Omental fat pad (tissue), 4 donors: ENCODE measurements around the gene LEUTX. TPM values are rescaled to one million over a fixed set of nuclear protein-coding genes. Genes with fewer than 3 reads are reported as not detected.
"Not testable (repeated sequence)": the region's sequence is repeated elsewhere in the genome, so short reads cannot be mapped to it uniquely, and the experiment has no call there.

Source experiments
- ATAC-seq: fragments of 150-250 bp; one replicate; pipeline ENCODE4 v1.9.1; 2016; ENCODE audit warnings: mild to moderate bottlenecking, moderate library complexity; ENCODE audit not compliant: low FRiP score
- DNase-seq: peaks from one replicate; pipeline ENCODE4 v3.0.0-alpha.2; 2019; ENCODE audit warnings: low spot score
- total RNA-seq, 4 donors: library from RNA; depleted of rRNA; stranded (reverse); fragments of >200 nt; gene quantifications; one replicate each; pipeline ENCODE4 v1.1.0, GENCODE V29; 2016
- TF ChIP-seq, protein P1 (sequence below), 3 donors: fragments of 450-650 bp; IDR thresholded peaks; one replicate each; pipeline ENCODE4 v1.5.1; 2016 to 2017; ENCODE audit warnings: antibody characterized with exemption in 3 of 3, mild to moderate bottlenecking in 3 of 3, moderate library complexity in 2 of 3

LEUTX gene
- total RNA-seq, 4 donors from 2014 or later = not detected

- TF ChIP-seq, protein P1, sequence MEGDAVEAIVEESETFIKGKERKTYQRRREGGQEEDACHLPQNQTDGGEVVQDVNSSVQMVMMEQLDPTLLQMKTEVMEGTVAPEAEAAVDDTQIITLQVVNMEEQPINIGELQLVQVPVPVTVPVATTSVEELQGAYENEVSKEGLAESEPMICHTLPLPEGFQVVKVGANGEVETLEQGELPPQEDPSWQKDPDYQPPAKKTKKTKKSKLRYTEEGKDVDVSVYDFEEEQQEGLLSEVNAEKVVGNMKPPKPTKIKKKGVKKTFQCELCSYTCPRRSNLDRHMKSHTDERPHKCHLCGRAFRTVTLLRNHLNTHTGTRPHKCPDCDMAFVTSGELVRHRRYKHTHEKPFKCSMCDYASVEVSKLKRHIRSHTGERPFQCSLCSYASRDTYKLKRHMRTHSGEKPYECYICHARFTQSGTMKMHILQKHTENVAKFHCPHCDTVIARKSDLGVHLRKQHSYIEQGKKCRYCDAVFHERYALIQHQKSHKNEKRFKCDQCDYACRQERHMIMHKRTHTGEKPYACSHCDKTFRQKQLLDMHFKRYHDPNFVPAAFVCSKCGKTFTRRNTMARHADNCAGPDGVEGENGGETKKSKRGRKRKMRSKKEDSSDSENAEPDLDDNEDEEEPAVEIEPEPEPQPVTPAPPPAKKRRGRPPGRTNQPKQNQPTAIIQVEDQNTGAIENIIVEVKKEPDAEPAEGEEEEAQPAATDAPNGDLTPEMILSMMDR (IDR thresholded peaks at IDR 0.05) = no peak
- ATAC-seq = no peak
Measured at GRCh38 chr19:39802958-39803357, 24.3 kb downstream of the LEUTX start.

GRCh38 chr19:39805104-39805503, 26.4 kb downstream of the LEUTX start:
- ATAC-seq = no peak
- TF ChIP-seq, protein P1 (IDR thresholded peaks at IDR 0.05) = no peak

More at GRCh38 chr19:39802958-39803357, 24.3 kb downstream of the LEUTX start:
- DNase-seq = no peak

DNA sequence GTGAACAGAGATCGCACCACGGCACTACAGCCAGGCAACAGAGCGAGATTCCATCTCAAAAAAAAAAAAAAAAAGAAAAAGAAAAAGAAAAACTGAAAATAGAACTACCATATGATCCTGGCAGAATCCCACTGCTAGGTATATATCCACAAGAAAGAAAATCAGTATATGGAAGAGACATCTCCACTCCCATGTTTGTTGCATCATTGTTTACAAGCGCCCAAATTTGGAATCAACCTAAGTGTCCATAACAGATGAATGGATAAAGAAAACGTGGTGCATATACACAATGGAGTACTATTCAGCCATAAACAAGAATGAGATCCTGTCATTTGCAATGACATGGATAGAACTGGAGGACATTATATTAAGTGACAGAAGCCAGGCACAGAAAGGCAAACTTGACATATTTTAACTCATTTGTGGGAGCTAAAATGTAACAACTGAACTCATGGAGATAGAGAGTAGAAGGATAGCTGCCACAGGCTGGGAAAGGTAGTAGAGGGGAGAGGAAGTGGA, 29.3 kb downstream of the LEUTX start:
- DNase-seq = no peak
- TF ChIP-seq, protein P1 (IDR thresholded peaks at IDR 0.05) = no peak
- no peak for ATAC-seq

More at GRCh38 chr19:39805104-39805503, 26.4 kb downstream of the LEUTX start:
- no peak for DNase-seq

- not testable (repeated sequence) for ATAC-seq, DNase-seq
Measured at GRCh38 chr19:39808688-39809087, 30.0 kb downstream of the LEUTX start.

- TF ChIP-seq, protein P1 (IDR thresholded peaks at IDR 0.05) = no peak
- ATAC-seq = no peak
Measured at GRCh38 chr19:39809368-39809767, 30.7 kb downstream of the LEUTX start.

DNA sequence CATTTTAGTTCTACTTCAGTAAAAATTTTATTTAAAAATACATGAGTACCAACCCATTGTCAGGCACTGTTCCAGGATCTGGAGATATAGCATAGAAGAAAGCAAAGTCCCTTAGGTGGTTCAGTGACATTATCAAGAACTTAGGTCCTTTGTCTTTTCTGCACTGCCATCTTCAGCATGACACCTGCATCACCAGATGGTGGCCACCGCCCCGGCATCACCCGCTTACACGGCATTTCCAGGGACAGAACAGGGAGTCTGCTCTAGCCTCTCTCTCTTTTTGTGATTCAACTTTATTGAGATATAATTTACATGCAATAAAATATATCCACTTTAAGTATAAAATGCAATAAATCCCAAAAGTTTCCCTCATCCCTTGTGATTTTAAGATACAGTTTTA, 31.8 kb downstream of the LEUTX start:
- no peak for DNase-seq
- TF ChIP-seq, protein P1 (IDR thresholded peaks at IDR 0.05) = no peak
- no peak for ATAC-seq

More at GRCh38 chr19:39809368-39809767, 30.7 kb downstream of the LEUTX start:
- no peak for DNase-seq

DNA sequence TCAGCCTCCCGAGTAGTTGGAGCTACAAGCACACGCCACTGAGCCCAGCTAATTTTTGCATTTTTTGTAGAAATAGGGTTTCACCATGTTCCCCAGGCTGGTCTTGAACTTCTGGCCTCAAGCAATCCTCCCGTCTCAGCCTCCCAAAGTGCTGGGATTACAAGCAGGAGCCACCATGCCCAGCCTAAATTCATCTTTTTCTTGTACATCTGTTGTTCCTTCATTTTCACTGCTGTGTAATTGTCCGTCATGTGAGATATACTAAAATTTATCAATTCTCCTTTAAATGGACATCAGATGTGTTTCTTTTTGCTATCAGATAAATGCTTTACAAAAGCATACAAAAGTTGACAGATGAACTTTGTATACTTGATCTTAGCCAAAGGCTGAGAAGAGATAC, 32.4 kb downstream of the LEUTX start:
- TF ChIP-seq, protein P1 (IDR thresholded peaks at IDR 0.05) = no peak
- no peak for DNase-seq
- no peak for ATAC-seq
